Stimulated activated CD4-positive, alpha-beta T cell treated with anti-CD3 and anti-CD28 coated beads, Interleukin-4, amount 100 ng/mL, for 1 hour (primary cell): ENCODE results near the gene AKT1.
"Not testable (repeated sequence)": the region's sequence is repeated elsewhere in the genome, so short reads cannot be mapped to it uniquely, and the experiment has no call there.

Experiments used
- DNase-seq: peaks from one replicate; pipeline ENCODE4 v3.0.0-alpha.2; 2020

The AKT1 gene

DNA sequence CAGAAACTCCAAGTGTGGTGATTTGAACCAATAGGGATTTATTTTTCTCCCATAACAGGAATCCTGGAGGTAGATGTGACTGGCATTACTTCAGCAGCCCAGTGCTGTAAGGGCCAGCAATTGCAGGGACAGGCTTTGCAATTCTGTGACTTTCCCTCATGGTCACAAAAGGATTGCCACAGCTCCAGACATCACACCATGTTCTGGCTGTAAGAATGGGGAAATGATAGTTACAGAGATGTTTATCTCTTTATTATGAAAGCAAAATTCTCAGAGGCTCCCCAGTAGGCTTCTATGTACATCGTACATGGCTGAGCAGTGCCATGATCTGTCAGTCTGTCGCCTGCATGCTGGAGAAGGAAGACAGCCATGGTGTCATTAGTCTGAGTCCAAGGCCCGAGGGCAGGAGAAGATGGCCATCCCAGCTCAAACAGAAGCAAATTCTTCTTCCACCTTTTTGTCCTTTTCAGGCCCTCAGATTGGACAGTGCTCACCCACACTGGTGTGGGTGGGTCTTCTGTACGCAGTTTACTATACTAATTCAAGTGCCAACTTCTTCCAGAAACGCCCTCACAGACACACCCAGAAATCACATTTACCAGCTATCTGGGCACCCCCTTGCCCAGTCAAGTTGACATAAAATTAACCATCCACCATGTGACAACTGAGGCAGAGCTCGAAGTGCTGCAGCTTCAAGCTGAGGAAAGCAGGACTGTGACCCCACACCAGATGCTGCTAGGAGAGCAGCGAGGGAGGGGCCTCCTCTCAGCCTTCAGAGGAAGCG is 22.6 kb upstream of the AKT1 start:
- DNase-seq, result no peak

DNA sequence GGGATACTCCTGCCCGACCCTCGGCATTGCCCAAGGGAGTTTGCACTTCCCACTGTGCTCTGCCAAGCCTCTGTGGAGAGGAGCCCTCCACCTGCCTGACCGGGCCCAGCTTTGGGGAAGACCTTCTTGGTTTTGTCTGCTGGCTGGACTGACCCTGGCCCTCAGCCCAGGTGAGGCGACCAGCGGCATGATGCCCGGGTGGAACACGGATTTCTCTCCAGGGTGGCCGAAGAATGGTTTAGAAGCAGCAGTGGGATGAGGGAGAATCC is 21.0 kb upstream of the AKT1 start:
- DNase-seq, result no peak

DNA sequence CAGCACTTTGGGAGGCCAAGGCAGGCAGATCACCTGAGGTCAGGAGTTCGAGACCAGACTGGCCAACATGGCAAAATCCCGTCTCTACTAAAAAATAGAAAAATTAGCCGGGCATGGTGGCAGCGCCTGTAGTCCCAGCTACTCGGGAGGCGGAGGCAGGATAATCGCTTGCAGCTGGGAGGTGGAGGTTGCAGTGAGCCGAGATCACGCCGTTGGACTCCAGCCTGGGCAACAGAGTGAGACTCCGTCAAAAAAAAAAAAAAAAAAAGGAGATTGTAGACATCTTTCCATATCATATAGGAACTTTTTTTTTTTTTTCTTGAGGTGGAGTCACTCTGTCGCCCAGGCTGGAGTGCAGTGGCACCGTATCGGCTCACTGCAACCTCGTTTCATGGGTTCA is 19.2 kb upstream of the AKT1 start:
- not testable (repeated sequence) for DNase-seq

DNA sequence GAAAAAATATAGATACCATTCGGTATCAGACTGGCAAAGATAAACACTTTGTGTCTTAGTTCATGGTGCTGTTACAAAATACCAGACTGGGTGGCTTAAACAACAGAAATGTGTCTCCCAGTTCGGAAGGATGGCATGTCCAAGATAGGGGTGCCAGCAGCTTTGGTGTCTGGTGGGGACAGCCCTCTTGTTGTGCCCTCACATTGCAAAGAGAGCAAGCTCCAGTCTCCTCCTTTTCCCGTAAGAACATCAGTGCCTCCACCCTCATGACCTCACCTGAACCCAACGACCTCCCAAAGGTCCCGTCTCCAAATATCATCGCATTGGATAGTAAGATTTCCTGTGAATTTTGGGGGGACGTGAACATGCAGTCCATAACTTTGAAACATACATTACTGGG is 17.7 kb upstream of the AKT1 start:
- no peak for DNase-seq

DNA sequence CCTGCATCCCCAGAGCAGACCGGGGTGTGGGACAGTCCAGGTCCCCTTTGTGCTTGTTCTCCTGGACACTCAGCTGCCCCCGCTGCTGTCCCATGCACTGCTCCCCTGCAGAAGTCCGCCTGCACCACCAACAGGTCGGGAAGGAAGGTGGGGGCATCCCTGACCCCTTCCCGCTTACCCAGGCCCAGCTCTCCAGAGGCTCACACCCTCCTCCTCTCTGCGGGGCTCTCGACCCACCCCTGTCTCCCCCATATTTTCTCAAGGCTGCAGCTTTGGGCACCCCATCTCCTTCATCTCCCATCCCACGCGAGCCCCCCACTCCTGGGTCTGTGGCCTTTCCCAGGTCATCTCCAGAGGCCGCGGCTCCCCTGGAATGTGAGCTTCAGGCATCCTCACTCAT is 14.8 kb upstream of the AKT1 start:
- no peak for DNase-seq

DNA sequence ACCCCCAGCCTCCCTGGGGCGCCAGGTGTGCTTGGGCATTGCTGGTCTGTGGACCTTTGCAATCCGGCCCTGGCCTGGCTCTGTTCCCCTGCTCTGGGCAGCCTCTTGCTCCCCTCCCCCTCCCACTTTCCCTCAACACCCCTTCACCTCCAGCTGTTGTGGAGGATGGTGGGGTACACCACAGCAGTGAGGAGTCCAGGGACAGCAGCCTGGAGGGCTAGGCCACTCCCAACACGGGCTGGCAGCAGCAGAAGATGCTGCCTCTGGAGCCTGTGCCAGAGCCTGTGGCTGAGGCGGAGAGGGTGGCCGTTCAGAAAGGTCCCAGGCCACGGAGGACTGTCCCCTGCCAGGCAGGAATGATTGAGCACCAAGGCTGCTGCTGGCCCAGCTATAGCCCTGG is 12.9 kb upstream of the AKT1 start:
- no peak for DNase-seq

DNA sequence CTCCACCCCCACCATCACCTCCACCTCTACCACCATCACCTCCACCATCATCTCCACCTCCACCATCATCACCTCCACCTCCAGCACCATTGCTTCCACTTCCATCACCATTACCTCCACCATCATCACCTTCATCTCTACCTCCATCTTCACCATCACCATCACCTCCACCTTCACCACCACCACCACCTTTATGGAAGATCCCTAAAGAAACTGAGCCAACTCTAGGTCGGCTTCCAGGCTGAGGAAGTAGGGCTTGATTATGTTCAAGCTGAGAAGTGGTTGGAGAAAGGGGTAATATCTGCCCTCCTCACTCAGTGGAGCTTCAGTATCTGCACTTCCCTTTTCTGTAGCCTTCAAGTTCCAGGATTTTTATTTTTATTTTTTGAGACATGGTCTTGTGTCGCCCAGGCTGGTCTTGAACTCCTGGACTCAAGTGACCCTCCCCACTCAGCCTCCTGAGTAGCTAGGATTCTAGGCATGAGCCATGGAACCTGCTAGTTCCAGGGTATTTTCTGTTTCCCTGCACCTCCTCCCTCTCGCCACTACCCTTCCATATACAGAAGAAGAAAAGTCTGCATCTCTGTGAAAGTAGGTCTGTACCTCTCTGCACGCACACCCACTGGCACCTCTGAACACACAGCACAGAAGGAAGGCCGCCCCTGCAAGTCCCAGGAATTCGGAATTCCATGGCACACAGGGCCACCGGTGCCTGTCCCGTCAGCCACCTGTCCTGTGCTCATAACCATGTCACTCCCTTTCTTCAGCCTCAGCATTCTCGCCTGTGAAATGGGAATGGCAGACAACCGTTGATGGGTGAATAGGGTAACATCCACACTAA is 11.3 kb upstream of the AKT1 start:
- DNase-seq, result no peak

DNA sequence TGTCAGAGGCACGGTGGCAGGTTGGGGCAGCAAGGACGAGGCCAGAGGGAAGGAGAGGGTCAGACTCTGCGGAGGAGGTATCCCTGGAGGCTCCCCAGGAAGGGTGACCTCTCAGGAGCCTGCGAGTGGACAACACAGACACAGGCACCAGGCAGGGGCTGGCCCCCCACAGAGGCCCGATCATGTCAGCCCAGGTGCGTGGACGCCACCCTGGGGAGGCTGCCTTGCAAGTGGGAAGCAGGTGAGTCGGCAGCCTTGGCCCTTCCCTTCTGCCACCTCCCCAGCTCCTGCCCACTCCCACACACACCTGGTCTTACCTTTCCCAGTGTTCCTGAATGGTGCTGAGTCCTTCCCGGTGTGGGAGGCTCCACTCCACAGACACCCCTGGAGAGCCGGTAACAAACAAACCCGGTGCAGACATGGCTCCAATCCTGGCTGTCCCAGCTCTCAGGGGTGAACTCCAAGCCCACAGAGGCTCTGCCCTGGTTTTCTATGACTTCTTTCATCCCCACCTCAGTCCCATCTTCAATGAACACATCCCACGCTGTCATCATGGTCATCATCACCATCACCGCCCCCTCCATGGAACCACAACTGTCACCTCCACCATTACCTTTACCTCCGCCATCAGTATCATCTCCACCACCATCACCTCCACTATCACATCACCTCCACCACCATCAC is 10.5 kb upstream of the AKT1 start:
- DNase-seq, result no peak

DNA sequence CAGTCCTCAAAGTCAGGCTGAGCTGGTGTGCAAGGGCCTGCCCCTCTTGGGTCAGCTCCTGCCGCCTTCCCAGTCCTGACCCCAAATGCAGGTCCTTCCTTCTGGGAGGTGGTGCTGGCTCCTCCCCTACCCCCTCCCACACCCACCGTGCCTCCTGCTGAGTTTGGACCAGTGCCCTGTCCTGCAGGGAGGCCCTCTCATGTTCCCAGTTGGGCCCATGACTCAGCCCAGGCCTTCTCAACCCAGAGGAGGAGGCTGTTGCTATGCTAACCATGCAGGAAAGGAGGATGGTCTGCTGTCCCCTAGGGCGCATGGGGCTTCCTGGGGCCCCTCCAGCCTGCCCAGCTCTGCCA is 9.8 kb upstream of the AKT1 start:
- DNase-seq, result no peak

DNA sequence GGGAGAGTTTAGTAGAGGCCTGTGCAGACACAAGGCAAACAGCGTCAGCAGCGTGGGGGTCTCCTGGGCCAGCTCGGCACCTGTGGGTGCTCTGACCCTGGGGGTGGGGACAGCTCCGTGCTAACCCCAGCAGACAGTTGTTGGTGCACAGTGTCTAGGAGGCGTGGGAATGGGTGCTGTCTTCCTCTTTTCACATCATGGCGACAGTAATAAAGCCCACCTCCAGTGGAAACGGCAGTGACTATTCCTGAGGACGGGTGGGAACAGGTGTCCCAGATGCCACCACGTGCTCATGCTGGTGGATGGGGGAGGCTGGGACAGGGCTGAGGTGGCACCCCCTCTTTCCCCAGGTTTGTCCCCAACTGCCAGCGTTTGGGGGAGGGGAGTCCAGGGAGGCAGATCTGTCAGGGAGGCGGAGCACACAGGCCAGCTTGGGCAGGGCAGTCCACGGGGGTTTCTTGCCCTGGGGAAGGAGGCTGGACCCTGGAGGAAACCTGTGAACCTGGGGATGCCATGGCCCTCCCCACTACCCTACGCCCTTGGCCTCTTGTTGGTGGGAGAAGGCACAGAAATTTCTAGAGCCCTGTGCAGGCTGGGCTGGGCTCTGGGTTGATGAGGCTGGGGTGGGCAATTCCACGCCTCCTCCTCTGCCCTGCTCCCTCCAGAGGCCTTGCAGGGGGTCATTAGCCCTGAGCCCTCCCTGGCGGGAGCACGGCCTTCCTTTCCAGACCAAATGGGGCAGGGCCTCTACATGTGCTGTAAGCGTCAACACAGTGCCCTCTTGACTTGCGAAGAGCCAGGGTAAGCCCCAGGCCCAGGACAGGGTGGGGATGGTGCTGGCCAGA is 9.2 kb upstream of the AKT1 start:
- no peak for DNase-seq

DNA sequence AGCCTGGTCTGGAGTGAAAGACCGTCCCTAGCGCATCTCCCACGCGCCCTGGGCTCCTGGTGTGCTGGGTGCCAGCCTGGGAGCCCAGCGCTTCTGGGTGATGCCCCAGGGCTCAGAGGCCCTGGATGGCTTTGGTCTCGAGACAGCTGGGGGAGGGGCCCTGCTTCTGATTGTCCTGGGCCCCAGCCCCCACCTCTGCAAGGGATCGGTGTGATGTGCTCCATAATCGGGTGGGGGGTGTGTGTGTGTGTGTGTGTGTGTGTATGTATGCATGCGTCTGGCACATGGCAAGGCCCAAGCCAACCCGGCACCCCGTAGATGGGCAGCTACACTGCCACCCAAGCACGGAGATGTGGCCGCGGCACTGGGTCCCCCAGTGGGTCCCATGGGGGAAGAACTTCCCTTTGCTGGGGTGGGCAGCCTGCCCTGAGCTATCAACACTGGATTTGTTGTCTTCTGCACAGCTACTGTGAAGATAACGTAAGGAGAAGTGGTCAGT is 8.4 kb upstream of the AKT1 start:
- no peak for DNase-seq

DNA sequence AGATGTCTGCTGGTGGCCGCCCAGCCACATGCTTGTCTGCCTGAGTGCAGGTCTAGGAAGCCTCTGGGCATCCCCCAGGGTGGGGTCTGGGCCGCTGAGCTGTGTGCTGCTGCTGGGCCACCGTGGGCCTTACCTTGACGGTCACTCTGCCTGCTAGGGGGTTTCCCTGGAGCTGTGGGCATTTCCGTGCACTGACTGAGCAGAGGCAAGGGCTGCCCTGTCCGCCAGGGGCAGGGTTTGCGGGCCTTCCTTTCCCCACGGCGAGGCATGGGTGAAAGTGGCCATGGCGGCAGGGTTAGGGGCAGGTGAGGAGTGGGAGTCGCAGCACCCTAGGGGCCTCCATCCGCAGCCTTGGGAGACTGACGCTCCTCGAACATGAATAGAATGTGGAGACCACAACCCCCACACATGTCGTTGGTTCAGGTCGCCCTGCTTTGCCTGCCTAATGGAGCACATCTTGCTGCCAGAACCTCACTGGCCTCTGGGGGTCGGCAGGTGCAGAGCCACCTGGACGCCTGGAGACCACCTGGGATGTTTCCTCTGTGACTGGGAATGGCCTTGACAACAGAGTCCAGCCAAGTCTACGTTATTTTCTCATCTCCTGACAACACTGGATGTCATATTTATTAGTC is 7.8 kb upstream of the AKT1 start:
- no peak for DNase-seq

DNA sequence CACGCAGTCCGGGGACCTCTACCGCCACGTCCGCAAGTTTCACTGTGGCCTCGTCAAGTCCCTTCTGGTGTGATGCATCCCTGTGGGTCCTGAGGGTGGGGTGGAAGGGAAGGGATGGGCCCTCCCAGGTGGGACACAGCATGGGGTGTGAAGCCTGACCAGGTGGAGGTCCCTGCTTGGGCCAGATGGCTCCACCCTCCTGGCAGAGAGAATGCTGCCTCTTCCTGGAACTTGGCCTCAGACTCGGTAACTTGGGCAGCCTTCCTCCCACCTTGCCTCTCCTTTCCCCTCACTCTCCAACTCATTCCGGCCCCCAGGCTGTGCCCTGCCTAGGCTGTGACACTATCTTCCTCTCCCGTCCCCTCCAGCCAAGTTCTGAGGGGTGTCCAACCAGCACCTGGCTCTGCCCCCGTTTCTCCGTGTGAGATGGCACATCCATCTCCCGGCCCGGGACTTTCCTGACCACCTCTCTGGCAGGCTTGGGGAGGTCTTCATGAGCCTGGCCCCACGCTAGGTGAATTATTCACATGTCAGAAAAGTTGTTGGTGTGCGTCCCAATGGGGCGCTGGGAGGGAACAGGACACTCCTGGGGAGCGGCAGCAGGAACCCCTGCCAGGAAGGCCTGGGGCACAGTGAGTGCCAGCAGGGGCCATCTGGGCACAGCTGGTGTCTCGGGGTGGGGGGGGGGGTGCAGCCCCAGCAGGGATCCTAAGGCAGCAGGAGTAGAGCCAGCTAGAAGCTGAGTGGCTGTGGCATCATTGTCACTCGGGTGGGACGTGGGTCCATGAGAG is 7.0 kb upstream of the AKT1 start:
- DNase-seq, result no peak

DNA sequence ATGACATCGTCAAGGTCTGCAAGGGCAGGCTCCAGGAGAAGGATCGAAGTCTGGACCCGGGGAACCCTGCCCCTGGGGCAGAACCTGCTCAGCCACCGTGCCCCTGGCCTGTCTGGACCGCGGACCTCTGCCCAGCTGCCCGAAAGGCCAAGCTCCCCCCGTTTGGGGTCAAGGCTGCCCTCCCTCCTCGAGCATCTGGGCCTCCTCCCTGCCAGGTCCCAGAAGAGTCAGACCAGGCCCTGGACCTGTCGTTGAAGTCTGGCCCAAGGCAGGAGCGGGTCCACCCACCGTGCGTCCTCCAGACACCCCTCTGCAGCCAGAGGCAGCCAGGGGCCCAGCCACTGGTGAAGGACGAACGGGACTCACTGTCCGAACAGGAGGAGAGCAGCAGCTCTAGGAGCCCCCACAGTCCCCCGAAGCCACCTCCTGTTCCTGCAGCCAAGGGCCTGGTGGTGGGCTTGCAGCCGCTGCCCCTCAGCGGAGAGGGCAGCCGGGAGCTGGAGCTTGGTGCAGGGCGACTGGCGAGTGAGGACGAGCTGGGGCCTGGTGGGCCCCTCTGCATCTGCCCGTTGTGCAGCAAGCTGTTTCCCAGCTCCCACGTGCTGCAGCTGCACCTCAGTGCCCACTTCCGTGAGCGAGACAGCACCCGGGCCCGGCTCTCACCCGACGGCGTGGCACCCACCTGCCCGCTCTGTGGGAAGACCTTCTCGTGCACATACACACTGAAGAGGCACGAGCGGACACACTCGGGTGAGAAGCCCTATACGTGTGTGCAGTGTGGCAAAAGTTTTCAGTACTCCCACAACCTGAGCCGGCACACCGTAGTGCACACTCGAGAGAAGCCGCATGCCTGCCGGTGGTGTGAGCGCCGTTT is 6.2 kb upstream of the AKT1 start:
- no peak for DNase-seq

DNA sequence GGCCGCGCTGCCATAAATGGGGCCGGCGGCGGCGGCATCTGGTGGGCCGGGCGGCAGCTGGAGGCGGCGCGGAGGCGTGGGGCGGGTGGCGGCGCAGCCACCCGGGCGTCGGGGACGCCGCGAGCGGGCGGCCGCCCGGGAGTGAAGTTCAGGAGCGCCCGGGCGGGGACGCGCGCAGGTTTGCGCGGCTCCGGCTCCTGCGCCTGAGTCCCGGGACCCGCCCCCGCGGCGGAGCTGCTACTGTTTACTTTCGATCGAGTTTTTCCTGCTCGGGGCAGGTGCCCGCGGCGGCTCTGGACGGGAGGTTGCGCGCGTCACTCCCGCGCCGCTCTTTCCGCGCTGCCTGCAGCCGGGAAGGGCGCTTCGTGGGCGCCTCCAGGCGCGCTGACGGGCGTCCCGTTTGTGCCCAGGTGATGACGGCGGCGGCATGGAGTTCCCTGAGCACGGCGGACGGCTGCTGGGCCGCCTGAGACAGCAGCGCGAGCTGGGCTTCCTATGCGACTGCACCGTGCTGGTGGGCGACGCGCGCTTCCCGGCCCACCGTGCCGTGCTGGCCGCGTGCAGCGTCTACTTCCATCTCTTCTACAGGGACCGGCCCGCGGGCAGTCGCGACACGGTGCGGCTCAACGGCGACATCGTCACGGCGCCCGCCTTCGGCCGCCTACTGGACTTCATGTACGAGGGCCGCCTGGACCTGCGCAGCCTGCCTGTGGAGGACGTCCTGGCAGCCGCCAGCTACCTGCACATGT is 5.4 kb upstream of the AKT1 start, which contains the start of gene ZBTB42:
TSS of gene ZBTB42 (plus strand) at position 331 of the 749 bp plus-strand sequence. CDS start at position 428, 97 bp downstream.
- DNase-seq, result peak; percentile 63

DNA sequence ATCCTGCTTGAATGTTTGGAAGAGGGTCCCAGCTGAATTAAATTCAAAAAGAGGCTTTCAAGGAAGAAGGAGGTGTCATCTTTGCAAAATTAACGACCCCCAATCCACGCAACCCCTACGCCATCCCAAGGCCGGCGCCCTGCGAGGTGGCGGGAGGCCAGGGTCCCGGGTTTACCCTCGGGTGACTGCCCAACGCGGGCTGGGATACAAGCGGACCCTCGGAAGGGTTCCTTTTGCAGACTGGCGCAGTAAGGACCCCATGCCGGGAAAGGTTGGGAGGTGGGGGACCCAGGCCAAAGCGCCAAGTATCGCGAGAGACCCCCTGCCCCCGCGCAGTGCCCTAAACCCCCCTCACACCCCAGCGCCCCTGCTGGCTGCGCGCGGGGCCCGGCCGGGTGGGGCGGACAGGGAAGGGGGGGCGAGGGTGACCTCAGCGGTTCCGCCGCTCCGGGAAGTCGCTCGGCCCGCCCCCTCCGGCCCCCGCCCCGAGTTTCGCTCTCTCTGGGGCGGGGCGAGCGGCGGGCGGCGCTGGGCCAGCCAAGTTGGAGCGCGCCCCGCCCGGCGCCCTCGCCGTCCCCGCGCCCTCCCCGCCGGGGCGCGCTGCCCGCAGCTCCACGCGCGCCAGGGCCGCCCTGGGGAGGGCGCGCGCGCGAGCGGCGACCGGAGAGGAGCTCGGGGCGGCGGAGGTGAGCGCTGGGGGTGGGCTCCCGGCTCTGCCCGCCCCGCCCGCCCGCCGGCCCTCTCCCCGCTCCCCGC is 4.6 kb upstream of the AKT1 start:
- DNase-seq, result peak; percentile 84

DNA sequence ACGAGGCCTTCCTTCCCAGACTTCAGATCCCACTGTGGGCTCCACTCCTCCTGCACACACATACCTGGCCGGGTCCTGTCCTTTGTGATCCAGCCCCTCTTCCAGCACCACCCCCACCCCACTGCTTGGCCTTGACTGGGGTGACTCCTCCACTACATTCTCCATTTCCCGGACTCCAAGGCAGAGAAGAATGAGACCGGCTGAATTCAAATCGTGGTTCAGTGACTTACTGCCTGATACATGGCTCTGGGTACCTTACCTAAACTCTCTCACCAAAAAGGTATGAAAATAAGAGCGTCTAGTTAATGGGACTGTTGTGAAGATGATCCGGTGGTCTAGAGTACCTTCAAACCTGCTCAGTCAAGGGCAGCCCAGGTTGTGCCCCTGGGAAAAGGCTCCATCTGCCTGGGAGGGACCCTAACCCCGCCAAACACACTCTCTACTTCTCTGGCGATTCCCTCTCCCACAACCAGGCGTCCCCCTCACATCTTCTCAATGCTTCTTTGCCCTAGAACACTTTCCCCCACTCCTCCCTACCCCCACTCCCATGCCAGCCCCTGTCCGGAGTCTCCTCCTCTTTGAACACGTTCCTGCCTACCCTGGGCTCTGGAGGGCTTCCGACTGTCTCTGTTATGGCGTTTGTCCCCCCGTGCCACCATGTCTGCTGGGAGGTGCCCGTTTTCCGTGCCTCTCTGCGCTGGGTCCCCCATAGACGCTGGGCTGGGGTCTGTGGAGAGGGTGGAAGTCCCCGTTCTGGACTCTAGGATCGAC is 3.9 kb upstream of the AKT1 start:
- DNase-seq, result no peak
